Neural cell (in vitro differentiated cells): ENCODE measurements around the gene CNKSR1.

Experiments used
- POLR2AphosphoS5 ChIP-seq: IDR thresholded peaks from 2 replicates; pipeline ENCODE4 v1.6.1; 2012
- RAD21 ChIP-seq: fragments of 450-650 bp; conservative IDR thresholded peaks from 2 replicates; pipeline ENCODE4 v1.6.1; 2014; ENCODE audit warnings: antibody characterized with exemption, mild to moderate bottlenecking, moderate library complexity
- TAF1 ChIP-seq: IDR thresholded peaks from 2 replicates; pipeline ENCODE4 v1.6.1; 2012; ENCODE audit warnings: low read depth
- TF ChIP-seq, protein P1 (sequence below): fragments of 450-650 bp; IDR thresholded peaks from 2 replicates; pipeline ENCODE4 v1.5.1; 2014; ENCODE audit warnings: antibody characterized with exemption, mild to moderate bottlenecking, moderate library complexity; ENCODE audit not compliant: poor library complexity, severe bottlenecking

DNA sequence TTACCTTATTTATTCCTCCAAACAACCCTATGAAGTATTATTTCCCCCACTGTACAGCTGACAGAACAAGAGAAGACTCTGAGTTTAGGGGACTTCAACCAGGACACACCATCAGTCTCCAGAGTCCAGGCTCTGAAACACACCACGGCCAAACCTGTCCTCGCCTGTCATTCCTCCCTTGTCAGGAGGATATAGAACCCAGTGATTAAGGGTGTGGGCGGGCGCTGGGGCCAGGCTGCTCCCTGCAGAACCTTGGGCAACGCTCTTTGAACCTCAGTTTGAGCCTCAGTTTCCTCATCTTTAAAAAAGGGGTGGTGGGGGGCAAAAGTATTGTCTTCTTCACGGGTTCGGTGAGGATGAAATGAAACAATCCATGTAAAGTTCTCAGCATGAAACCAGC lies 47.3 kb downstream of the CNKSR1 start:
- TF ChIP-seq, protein P1, sequence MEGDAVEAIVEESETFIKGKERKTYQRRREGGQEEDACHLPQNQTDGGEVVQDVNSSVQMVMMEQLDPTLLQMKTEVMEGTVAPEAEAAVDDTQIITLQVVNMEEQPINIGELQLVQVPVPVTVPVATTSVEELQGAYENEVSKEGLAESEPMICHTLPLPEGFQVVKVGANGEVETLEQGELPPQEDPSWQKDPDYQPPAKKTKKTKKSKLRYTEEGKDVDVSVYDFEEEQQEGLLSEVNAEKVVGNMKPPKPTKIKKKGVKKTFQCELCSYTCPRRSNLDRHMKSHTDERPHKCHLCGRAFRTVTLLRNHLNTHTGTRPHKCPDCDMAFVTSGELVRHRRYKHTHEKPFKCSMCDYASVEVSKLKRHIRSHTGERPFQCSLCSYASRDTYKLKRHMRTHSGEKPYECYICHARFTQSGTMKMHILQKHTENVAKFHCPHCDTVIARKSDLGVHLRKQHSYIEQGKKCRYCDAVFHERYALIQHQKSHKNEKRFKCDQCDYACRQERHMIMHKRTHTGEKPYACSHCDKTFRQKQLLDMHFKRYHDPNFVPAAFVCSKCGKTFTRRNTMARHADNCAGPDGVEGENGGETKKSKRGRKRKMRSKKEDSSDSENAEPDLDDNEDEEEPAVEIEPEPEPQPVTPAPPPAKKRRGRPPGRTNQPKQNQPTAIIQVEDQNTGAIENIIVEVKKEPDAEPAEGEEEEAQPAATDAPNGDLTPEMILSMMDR: no peak
- TF ChIP-seq RAD21 (no peak), TAF1 (no peak), POLR2AphosphoS5 (no peak)
